Neural cell (in vitro differentiated cells): ENCODE data around the gene IGFBP2. TPM values are rescaled to one million over a fixed set of nuclear protein-coding genes. Genes with fewer than 3 reads are reported as not detected.

Experiments
- H2AFZ ChIP-seq: fragments of 200-600, 300-800 bp; sonication (generic), shearing (Covaris generic); 2 replicates; pipeline ENCODE4 v1.6.0; 2014; ENCODE audit warnings: low read depth, mild to moderate bottlenecking, antibody characterized with exemption, low read length, moderate library complexity
- H3F3A ChIP-seq: fragments of 200-600 bp; shearing (Covaris generic); 2 replicates; pipeline ENCODE4 v1.6.1; 2016; ENCODE audit warnings: mild to moderate bottlenecking, moderate library complexity, mixed read lengths, antibody characterized with exemption, low read length; ENCODE audit not compliant: insufficient read depth, poor library complexity, severe bottlenecking
- H3K27ac ChIP-seq: fragments of 200-600, 300-800 bp; sonication (generic), shearing (Covaris generic); 2 replicates; pipeline ENCODE4 v1.5.1; 2014; ENCODE audit warnings: mild to moderate bottlenecking, low read length, moderate library complexity
- H3K27me3 ChIP-seq: fragments of 300-800, 200-600 bp; sonication (generic), shearing (Covaris generic); 2 replicates; pipeline ENCODE4 v1.6.0; 2014; ENCODE audit warnings: mild to moderate bottlenecking, low read depth, low read length, moderate library complexity; ENCODE audit not compliant: insufficient read depth
- H3K36me3 ChIP-seq: fragments of 300-800, 200-600 bp; sonication (generic), shearing (Covaris generic); 2 replicates; pipeline ENCODE4 v1.5.1; 2014; ENCODE audit warnings: mild to moderate bottlenecking, antibody characterized with exemption, low read length, moderate library complexity; ENCODE audit not compliant: insufficient read depth
- H3K4me2 ChIP-seq: fragments of 300-800, 200-600 bp; sonication (generic), shearing (Covaris generic); 2 replicates; pipeline ENCODE4 v1.6.0; 2014; ENCODE audit warnings: mild to moderate bottlenecking, low read length
- H3K4me3 ChIP-seq: fragments of 300-800, 200-600 bp; sonication (generic), shearing (Covaris generic); 2 replicates; pipeline ENCODE4 v1.5.1; 2014; ENCODE audit warnings: mild to moderate bottlenecking, low read length, moderate library complexity
- H3K79me2 ChIP-seq: fragments of 200-600 bp; shearing (Covaris generic); replicated peaks from 2 replicates; pipeline ENCODE4 v1.6.0; 2014; ENCODE audit warnings: mild to moderate bottlenecking, low read length, moderate library complexity; ENCODE audit not compliant: insufficient read depth
- H3K9ac ChIP-seq: fragments of 300-800, 200-600 bp; sonication (generic), shearing (Covaris generic); 2 replicates; pipeline ENCODE4 v1.6.1; 2016; ENCODE audit warnings: mild to moderate bottlenecking, low read length, mixed read lengths
- H3K9me2 ChIP-seq: fragments of 200-600 bp; shearing (Covaris generic); 2 replicates; pipeline ENCODE4 v1.6.1; 2016; ENCODE audit warnings: mild to moderate bottlenecking, low read length, mixed read lengths; ENCODE audit not compliant: insufficient read depth
- H3K9me3 ChIP-seq: fragments of 200-600, 300-800 bp; sonication (generic), shearing (Covaris generic); 2 replicates; pipeline ENCODE4 v1.6.1; 2016; ENCODE audit warnings: mild to moderate bottlenecking, mixed run types, low read length, moderate library complexity, mixed read lengths
- H4K20me1 ChIP-seq: fragments of 200-600 bp; shearing (Covaris generic); 2 replicates; pipeline ENCODE4 v1.6.1; 2016; ENCODE audit warnings: mild to moderate bottlenecking, mixed run types; ENCODE audit not compliant: insufficient read depth
- MXI1 ChIP-seq: fragments of 450-650 bp; conservative IDR thresholded peaks from 2 replicates; pipeline ENCODE4 v1.6.1; 2014; ENCODE audit warnings: antibody characterized with exemption, mild to moderate bottlenecking; ENCODE audit not compliant: poor library complexity, severe bottlenecking
- POLR2AphosphoS5 ChIP-seq: IDR thresholded peaks from 2 replicates; pipeline ENCODE4 v1.6.1; 2012
- RAD21 ChIP-seq: fragments of 450-650 bp; conservative IDR thresholded peaks from 2 replicates; pipeline ENCODE4 v1.6.1; 2014; ENCODE audit warnings: antibody characterized with exemption, mild to moderate bottlenecking, moderate library complexity
- SMC3 ChIP-seq: fragments of 450-650 bp; conservative IDR thresholded peaks from 2 replicates; pipeline ENCODE4 v1.6.1; 2014; ENCODE audit warnings: antibody characterized with exemption, mild to moderate bottlenecking, moderate library complexity; ENCODE audit not compliant: poor library complexity
- polyA plus RNA-seq: library from polyadenylated mRNA; depleted of rRNA; stranded (reverse); fragments of >200 nt; gene quantifications from 2 replicates; pipeline ENCODE4 v1.2.3, GENCODE V29; 2014
- TF ChIP-seq, protein P1 (sequence below): IDR thresholded peaks from 2 replicates; pipeline ENCODE4 v1.6.1; 2012; ENCODE audit warnings: borderline replicate concordance
- TF ChIP-seq, protein P2 (sequence below): fragments of 450-650 bp; IDR thresholded peaks from 2 replicates; pipeline ENCODE4 v1.5.1; 2014; ENCODE audit warnings: antibody characterized with exemption, mild to moderate bottlenecking, moderate library complexity; ENCODE audit not compliant: poor library complexity, severe bottlenecking

IGFBP2 gene
- polyA plus RNA-seq, 1 donor from 2014 or later, result 150 TPM

DNA sequence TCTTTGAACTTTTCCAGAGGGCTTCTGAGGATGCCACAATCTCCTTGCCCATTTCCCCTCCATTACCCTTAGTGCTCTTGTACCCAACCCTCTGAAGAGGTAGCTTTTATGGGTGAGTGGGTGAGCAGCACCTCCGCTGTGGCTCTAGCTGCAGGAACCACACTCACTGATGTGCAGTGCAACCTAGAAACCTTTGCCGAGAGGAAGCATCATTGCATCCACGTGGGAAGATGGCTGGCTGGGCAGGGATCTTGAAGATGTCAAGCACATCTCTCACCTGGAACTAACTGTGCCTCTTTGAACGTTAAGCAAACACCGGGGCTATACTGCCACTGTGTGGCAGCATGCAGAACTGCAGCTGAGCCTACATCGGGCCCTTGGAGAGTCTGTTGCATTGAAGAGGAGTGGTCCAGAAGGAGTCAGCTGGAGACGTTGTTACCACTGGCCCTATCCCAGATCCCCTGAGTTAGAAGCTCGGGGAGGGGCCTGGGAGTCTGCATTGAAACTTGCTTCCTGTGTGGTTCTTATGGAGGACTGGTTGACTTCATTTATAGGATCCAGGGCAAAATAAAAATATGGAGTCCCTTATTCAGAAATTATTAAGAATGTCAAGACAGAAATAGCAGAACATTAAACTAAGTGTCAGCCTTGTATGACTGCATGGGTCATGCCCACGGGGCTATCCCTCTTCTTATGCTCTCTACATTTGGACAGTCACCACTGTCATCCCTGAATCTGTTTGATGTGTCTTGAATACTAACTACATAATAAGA is 33.4 kb downstream of the IGFBP2 start:
- H2AFZ ChIP-seq, result no peak overlapping the region
- no peak overlapping the region for H3K27ac ChIP-seq
- H3K27me3 ChIP-seq, result no peaks in the 10 kb centered on the region
- H3F3A ChIP-seq, result no peaks in the 10 kb centered on the region
- no peaks in the 10 kb centered on the region for H3K9me3 ChIP-seq
- no peaks in the 10 kb centered on the region for H3K36me3 ChIP-seq
- no peak overlapping the region for H3K4me2 ChIP-seq
- no peak overlapping the region for H3K4me3 ChIP-seq
- H3K9ac ChIP-seq, result no peak overlapping the region
- TF ChIP-seq MXI1 (peak; percentile 81), SMC3 (peak; percentile 100), RAD21 (peak; percentile 100), POLR2AphosphoS5 (no peak)
- TF ChIP-seq, protein P1, sequence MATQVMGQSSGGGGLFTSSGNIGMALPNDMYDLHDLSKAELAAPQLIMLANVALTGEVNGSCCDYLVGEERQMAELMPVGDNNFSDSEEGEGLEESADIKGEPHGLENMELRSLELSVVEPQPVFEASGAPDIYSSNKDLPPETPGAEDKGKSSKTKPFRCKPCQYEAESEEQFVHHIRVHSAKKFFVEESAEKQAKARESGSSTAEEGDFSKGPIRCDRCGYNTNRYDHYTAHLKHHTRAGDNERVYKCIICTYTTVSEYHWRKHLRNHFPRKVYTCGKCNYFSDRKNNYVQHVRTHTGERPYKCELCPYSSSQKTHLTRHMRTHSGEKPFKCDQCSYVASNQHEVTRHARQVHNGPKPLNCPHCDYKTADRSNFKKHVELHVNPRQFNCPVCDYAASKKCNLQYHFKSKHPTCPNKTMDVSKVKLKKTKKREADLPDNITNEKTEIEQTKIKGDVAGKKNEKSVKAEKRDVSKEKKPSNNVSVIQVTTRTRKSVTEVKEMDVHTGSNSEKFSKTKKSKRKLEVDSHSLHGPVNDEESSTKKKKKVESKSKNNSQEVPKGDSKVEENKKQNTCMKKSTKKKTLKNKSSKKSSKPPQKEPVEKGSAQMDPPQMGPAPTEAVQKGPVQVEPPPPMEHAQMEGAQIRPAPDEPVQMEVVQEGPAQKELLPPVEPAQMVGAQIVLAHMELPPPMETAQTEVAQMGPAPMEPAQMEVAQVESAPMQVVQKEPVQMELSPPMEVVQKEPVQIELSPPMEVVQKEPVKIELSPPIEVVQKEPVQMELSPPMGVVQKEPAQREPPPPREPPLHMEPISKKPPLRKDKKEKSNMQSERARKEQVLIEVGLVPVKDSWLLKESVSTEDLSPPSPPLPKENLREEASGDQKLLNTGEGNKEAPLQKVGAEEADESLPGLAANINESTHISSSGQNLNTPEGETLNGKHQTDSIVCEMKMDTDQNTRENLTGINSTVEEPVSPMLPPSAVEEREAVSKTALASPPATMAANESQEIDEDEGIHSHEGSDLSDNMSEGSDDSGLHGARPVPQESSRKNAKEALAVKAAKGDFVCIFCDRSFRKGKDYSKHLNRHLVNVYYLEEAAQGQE, result no peak
- TF ChIP-seq, protein P2, sequence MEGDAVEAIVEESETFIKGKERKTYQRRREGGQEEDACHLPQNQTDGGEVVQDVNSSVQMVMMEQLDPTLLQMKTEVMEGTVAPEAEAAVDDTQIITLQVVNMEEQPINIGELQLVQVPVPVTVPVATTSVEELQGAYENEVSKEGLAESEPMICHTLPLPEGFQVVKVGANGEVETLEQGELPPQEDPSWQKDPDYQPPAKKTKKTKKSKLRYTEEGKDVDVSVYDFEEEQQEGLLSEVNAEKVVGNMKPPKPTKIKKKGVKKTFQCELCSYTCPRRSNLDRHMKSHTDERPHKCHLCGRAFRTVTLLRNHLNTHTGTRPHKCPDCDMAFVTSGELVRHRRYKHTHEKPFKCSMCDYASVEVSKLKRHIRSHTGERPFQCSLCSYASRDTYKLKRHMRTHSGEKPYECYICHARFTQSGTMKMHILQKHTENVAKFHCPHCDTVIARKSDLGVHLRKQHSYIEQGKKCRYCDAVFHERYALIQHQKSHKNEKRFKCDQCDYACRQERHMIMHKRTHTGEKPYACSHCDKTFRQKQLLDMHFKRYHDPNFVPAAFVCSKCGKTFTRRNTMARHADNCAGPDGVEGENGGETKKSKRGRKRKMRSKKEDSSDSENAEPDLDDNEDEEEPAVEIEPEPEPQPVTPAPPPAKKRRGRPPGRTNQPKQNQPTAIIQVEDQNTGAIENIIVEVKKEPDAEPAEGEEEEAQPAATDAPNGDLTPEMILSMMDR, result peak; percentile 99
- no peaks in the 10 kb centered on the region for H3K79me2 ChIP-seq
- H3K9me2 ChIP-seq, result no peaks in the 10 kb centered on the region
- no peaks in the 10 kb centered on the region for H4K20me1 ChIP-seq

DNA sequence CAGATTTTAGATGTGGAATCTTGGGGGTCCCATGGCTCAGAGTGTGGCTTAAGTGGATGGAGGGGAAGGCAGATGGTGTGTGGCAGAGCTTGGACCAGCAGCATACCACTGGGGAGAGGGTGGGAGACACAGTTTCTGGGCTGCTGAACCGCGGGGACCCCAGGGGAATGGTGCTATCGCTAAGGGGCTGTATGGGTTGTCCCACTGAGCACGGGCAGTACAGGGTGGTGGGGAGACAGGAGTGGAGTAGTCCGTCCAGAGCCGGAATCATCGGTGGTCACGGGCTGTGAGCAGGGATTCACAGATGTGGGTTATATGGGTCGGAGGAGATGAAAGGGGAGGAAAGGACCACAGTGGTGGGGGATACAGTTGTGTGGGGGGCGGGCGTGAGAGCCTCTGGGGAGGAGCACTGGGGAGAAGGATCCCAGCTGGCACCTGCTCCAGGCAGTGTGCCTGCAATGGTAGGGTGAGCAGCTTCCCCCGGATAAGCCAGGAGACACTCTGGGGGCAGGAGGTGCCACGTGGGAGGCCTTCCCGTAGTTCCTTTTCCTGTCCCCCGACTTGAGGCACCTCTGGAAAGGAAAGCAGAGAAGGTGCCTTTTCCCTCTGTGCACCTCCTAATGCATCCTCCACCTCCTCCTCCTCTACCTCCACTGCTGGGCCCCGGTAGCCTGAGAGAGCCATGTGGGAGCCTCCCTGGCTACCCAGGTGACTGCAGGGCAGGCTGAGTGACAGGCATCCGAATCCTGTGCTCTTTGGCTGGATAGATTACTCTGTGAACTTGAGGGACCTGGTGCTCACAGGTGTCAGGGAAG is 37.3 kb downstream of the IGFBP2 start:
- H4K20me1 ChIP-seq, result no peaks in the 10 kb centered on the region
- H3K4me2 ChIP-seq, result no peak overlapping the region
- H3K9me3 ChIP-seq, result no peaks in the 10 kb centered on the region
- no peak overlapping the region for H3K9ac ChIP-seq
- TF ChIP-seq RAD21 (no peak), SMC3 (no peak), POLR2AphosphoS5 (no peak)
- TF ChIP-seq, protein P1, result no peak
- no peaks in the 10 kb centered on the region for H3K79me2 ChIP-seq
- no peak overlapping the region for H2AFZ ChIP-seq
- H3F3A ChIP-seq, result no peaks in the 10 kb centered on the region
- H3K27ac ChIP-seq, result no peak overlapping the region
- H3K36me3 ChIP-seq, result no peaks in the 10 kb centered on the region
- H3K9me2 ChIP-seq, result no peaks in the 10 kb centered on the region
- H3K27me3 ChIP-seq, result no peaks in the 10 kb centered on the region
- no peak overlapping the region for H3K4me3 ChIP-seq
